ENCODE results near the gene SART3. TPM values are rescaled to one million over a fixed set of nuclear protein-coding genes. Genes with fewer than 3 reads are reported as not detected.

The SART3 gene
- total and polyA plus RNA-seq, 8 donors = 11.7 to 106 (median 51.1) TPM

DNA sequence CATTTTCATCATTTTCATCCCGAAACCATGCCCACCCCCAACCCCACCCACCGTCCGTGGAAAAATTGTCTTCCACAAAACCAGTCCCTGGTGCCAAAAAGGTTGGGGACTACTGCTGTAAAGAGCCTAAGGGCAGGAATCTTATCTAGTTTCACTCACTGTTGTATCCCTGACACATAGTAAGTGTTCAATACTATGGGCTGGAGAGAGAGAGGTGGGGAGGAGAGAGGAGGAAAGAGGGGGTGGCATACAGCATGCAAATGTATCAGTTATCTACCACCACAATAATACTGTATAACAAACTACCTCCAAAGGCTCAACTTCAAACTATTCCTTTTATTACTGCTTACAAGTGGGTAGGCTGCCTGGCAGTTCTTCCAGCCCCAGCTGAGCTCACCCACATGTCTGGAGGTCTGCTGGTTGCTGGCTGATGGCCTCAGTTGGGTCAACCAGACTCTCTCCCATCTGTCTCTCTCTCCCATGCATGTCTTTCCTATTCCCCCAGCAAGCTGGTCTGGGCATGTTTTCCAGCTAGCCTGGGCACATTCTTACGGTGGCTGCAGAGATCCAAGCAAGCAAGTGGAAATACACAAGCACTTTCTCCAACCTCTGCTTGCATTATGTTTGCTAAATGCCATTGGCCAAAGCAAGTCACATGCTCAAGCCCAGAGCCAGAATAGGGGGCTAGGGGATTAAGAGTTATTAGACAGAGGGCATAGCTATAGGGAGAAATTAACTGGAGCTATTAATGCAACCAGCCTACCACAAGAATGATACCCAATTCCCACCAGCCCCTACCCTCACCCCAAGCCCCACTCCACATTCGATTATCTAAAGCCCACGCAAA is 77.5 kb downstream of the SART3 start:
- peaks cover 0 to 12% (median 5%) of the 10 kb centered on the region in 4 donors for H3K9me3 ChIP-seq
- intact Hi-C loops (cut with DNase I; ENCODE audit: low total_unique reads) = no loop called here
- H3K36me3 ChIP-seq = no peaks in the 10 kb centered on the region
- TF ChIP-seq, protein P1, sequence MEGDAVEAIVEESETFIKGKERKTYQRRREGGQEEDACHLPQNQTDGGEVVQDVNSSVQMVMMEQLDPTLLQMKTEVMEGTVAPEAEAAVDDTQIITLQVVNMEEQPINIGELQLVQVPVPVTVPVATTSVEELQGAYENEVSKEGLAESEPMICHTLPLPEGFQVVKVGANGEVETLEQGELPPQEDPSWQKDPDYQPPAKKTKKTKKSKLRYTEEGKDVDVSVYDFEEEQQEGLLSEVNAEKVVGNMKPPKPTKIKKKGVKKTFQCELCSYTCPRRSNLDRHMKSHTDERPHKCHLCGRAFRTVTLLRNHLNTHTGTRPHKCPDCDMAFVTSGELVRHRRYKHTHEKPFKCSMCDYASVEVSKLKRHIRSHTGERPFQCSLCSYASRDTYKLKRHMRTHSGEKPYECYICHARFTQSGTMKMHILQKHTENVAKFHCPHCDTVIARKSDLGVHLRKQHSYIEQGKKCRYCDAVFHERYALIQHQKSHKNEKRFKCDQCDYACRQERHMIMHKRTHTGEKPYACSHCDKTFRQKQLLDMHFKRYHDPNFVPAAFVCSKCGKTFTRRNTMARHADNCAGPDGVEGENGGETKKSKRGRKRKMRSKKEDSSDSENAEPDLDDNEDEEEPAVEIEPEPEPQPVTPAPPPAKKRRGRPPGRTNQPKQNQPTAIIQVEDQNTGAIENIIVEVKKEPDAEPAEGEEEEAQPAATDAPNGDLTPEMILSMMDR (IDR thresholded peaks at IDR 0.05) = no peak
- TF ChIP-seq EP300 (IDR thresholded peaks at IDR 0.05) = no peak
- no peak for TF ChIP-seq POLR2AphosphoS5 (IDR thresholded peaks at IDR 0.05)
- TF ChIP-seq POLR2A (IDR thresholded peaks at IDR 0.05) = no peak
- WGBS, 5 donors = 60 to 72% (median 64%) methylated on average over 6 of the region's 6 CpGs
- no peak overlapping the region for H3K27ac ChIP-seq
- peaks cover 0 to 24% (median 0%) of the 10 kb centered on the region in 3 donors for H3K27me3 ChIP-seq
- no peak overlapping the region for H3K4me3 ChIP-seq
- H3K4me1 ChIP-seq = no peaks in the 10 kb centered on the region
- no peak for DNase-seq

DNA sequence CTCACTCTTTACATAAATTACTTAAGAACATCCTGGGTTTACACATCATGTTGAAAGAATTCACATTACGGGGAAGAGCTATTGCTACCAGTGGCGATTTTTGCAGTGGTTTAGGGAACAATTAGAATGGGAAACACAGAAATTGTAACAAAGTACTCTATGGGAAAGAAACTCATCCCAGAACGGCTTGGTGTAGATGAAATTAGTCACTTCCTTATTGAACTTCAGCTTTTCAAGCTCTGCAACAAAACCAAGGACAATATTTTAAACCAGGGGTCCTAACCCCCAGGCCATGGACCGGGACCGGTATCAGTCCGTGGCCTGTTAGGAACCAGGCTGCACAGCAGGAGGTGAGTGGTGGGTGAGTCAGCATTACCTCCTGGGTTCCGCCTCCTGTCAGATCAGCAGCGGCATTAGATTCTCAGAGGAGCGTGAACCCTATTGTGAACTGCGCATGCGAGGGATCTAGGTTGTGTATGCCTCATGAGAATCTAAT is 78.2 kb downstream of the SART3 start:
- DNase-seq = no peak
- Histone ChIP-seq H3K36me3 (no peaks in the 10 kb centered on the region), H3K27me3 (peaks cover 0 to 23% (median 0%) of the 10 kb centered on the region in 3 donors), H3K9me3 (peaks cover 0 to 9% (median 4%) of the 10 kb centered on the region in 4 donors), H3K4me3 (no peak overlapping the region), H3K4me1 (no peaks in the 10 kb centered on the region), H3K27ac (no peak overlapping the region)
- intact Hi-C loops (cut with DNase I; ENCODE audit: low total_unique reads) = no loop called here
- TF ChIP-seq POLR2A (IDR thresholded peaks at IDR 0.05) (no peak), EP300 (IDR thresholded peaks at IDR 0.05) (no peak), POLR2AphosphoS5 (IDR thresholded peaks at IDR 0.05) (no peak)
- TF ChIP-seq, protein P1 (IDR thresholded peaks at IDR 0.05) = no peak
- WGBS, 5 donors = 51 to 70% (median 56%) methylated on average over 11 of the region's 11 CpGs

DNA sequence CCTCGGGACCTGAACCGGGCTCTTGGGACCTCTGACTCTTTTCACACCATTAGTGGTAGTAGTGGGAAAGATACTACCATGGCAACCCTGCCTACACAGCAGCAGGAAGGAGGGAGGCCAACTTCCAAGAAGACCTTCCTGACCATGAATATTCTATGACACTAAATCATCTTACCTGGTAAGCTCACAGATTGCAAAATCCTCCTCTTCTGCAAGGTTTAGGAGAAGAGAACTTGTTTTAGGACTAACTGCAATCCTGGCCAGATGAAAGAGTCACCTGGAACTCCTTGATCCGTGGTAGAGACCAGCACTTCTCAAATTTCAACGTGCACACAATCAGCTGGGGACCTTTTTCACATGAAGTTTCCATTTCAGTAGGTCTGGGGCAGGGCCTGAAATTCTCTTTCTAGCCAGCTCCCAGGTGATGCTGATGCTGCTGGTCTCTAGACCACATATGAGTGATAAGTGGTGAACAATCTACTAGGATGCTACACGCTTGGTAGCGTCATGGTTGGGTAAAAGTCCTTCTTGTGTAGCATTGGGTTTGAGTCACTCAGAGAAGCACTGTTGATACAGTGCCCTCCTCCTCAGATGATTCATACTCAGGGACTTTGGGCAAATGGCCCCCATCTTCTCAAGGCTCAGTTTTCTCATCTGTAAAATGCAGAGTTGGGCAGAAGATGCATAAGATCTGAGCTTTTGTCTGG is 81.5 kb downstream of the SART3 start:
- Histone ChIP-seq H3K9me3 (no peaks in the 10 kb centered on the region), H3K27me3 (peaks cover 0 to 23% (median 0%) of the 10 kb centered on the region in 3 donors), H3K27ac (no peak overlapping the region), H3K36me3 (no peaks in the 10 kb centered on the region), H3K4me3 (no peak overlapping the region), H3K4me1 (no peaks in the 10 kb centered on the region)
- WGBS, 5 donors = 59 to 75% (median 65%) methylated on average over 6 of the region's 6 CpGs
- intact Hi-C loops (cut with DNase I; ENCODE audit: low total_unique reads) = no loop called here
- TF ChIP-seq POLR2AphosphoS5 (IDR thresholded peaks at IDR 0.05) = no peak
- no peak for TF ChIP-seq POLR2A (IDR thresholded peaks at IDR 0.05)
- TF ChIP-seq, protein P1 (IDR thresholded peaks at IDR 0.05) = no peak
- TF ChIP-seq EP300 (IDR thresholded peaks at IDR 0.05) = no peak
- no peak for DNase-seq

DNA sequence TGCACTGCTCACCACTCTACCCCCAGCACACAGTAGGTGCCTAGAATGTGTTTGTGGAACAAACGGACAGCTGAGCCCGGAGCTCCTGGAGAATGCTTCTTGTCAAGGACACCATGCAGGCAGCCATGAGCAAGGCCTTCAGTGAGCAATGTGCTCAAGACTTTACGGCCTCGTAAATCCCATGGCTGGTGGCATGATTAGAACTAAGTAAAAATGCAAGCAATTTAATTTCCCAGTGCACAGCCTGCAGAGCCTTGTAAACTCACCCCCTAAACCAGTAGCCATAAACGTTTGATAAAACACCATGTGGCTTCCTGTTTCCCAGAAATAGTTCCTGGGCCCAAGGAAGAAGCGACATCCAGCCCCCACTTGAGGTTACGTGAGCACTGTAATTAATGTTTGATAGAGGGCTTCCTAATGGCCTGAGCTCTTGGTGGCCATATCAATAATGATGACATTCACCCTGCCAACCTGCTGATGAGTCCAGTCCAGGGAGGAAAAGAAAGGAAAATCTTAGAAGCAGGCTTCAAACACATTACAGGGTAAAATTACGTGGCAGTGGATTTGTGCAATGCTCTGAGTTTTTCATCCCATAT is 82.3 kb downstream of the SART3 start:
- H3K27ac ChIP-seq = no peak overlapping the region
- H3K4me1 ChIP-seq = no peaks in the 10 kb centered on the region
- H3K4me3 ChIP-seq = no peak overlapping the region
- peaks cover 0 to 31% (median 0%) of the 10 kb centered on the region in 3 donors for H3K27me3 ChIP-seq
- WGBS, 5 donors = 69 to 84% (median 74%) methylated on average over 8 of the region's 8 CpGs
- H3K9me3 ChIP-seq = no peaks in the 10 kb centered on the region
- intact Hi-C loops (cut with DNase I; ENCODE audit: low total_unique reads) = no loop called here
- DNase-seq = no peak
- no peak for TF ChIP-seq POLR2AphosphoS5 (IDR thresholded peaks at IDR 0.05)
- no peak for TF ChIP-seq EP300 (IDR thresholded peaks at IDR 0.05)
- TF ChIP-seq, protein P1 (IDR thresholded peaks at IDR 0.05) = no peak
- TF ChIP-seq POLR2A (IDR thresholded peaks at IDR 0.05) = no peak
- H3K36me3 ChIP-seq = no peaks in the 10 kb centered on the region
